ENCODE measurements around the gene LGALS1. TPM values are rescaled to one million over a fixed set of nuclear protein-coding genes. Genes with fewer than 3 reads are reported as not detected.
A peak's percentile ranks its signal among the peaks of the same experiment; 100 is the strongest.

The LGALS1 gene
- total and polyA plus RNA-seq, 9 of the 15 experiments (the other 6 are each of a cell fraction or from before 2014, with no cell fraction given) = 160 to 800 (median 330) TPM

DNA sequence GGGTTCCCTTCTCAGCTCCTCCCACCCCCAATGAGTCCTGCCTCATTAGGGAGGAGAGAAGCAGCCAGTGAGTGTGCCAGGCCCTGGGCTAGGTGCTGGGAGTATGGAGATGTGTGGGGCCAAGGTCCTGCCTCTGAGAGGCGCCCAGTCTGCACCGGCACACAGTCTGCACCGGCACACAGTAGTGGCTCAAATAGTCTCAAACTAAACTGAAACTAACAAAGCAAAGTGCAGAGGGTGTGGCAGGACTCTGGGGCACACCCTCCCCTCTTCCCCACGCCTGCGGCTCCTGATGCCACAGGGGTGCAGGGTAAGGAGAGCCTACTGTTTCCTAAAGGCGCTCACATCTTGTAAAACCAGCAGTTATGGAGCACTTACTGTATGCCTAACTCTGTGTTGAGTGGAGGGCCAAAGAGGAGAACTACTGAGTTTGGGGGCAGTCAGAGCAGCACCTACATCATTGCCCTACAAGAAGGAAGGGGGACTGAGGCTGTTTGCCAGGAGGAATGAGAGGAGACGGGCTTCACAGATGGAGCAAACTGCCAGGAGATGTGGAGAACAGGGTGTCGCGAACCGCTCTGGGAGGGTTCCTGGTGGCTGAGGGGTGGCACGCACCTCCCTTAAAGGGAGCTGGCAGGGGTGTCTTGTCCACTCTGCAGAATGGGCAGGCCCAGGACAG is 36.9 kb upstream of the LGALS1 start:
- intact Hi-C loops (cut with micrococcal nuclease) = no loop called here
- FAIRE-seq (no peak), DNase-seq (ENCODE audit: extremely low read depth in 1 of 4, low spot score in 3 of 4) (no peak), ATAC-seq (no peak)
- no peaks in the 10 kb centered on the region for H3K27me3 ChIP-seq (ENCODE audit: control insufficient read depth in 2 of 2, insufficient read depth in 2 of 2, low read length in 2 of 2)
- TF ChIP-seq, protein P1, sequence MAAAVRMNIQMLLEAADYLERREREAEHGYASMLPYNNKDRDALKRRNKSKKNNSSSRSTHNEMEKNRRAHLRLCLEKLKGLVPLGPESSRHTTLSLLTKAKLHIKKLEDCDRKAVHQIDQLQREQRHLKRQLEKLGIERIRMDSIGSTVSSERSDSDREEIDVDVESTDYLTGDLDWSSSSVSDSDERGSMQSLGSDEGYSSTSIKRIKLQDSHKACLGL (CRISPR knock-in tag; IDR thresholded peaks at IDR 0.05; ENCODE audit: borderline replicate concordance, poor library complexity, severe bottlenecking) = no peak
- TF ChIP-seq ZKSCAN8 (CRISPR knock-in tag; IDR thresholded peaks at IDR 0.05) (peak; percentile 52; the same call in 1 of the 2 replicates), TFAP4 (CRISPR knock-in tag; IDR thresholded peaks at IDR 0.05; ENCODE audit: borderline replicate concordance) (0 out of 2 replicates have a peak, but pooled peaks have one; percentile 27)
- TF ChIP-seq, protein P2, sequence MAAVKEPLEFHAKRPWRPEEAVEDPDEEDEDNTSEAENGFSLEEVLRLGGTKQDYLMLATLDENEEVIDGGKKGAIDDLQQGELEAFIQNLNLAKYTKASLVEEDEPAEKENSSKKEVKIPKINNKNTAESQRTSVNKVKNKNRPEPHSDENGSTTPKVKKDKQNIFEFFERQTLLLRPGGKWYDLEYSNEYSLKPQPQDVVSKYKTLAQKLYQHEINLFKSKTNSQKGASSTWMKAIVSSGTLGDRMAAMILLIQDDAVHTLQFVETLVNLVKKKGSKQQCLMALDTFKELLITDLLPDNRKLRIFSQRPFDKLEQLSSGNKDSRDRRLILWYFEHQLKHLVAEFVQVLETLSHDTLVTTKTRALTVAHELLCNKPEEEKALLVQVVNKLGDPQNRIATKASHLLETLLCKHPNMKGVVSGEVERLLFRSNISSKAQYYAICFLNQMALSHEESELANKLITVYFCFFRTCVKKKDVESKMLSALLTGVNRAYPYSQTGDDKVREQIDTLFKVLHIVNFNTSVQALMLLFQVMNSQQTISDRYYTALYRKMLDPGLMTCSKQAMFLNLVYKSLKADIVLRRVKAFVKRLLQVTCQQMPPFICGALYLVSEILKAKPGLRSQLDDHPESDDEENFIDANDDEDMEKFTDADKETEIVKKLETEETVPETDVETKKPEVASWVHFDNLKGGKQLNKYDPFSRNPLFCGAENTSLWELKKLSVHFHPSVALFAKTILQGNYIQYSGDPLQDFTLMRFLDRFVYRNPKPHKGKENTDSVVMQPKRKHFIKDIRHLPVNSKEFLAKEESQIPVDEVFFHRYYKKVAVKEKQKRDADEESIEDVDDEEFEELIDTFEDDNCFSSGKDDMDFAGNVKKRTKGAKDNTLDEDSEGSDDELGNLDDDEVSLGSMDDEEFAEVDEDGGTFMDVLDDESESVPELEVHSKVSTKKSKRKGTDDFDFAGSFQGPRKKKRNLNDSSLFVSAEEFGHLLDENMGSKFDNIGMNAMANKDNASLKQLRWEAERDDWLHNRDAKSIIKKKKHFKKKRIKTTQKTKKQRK (IDR thresholded peaks at IDR 0.05; ENCODE audit: borderline replicate concordance, low read depth, low read length) = no peak
- peak overlapping the region in 1 of 2 experiments; percentile 92; a peak in 3 of 4 replicates for H3K9ac ChIP-seq (ENCODE audit: insufficient read depth in 1 of 2, low read depth in 2 of 2, low read length in 2 of 2)
- CTCF ChIA-PET (ENCODE audit: low intra/inter-chr PET ratio) = no interaction called here
- no peaks in the 10 kb centered on the region for H3K9me3 ChIP-seq (replicated peaks; ENCODE audit: control insufficient read depth, insufficient read depth, low read depth, low read length)
- H3K4me2 ChIP-seq (ENCODE audit: insufficient read depth, low read length) = peak overlapping the region; percentile 55; the same call in 1 of the 2 replicates
- H3K27ac ChIP-seq (ENCODE audit: extremely low read depth, low read depth, low read length) = no peak overlapping the region
- no peaks in the 10 kb centered on the region for H4K20me1 ChIP-seq (replicated peaks; ENCODE audit: control insufficient read depth, insufficient read depth, low read length)
- no TSS peak for BruUV-seq (replicated peaks)
- H3K36me3 ChIP-seq (ENCODE audit: control insufficient read depth, insufficient read depth, low read length) = peaks cover 22% of the 10 kb centered on the region; the same call in 2 of the 3 replicates
- peaks cover 11% of the 10 kb centered on the region for H3K79me2 ChIP-seq (ENCODE audit: control insufficient read depth, insufficient read depth, low read length)
- no peak overlapping the region; the same call in 1 of the 2 replicates for H3K4me3 ChIP-seq
- H2AFZ ChIP-seq (ENCODE audit: low read depth, low read length) = no peak overlapping the region
- no peaks in the 10 kb centered on the region for H3K9me1 ChIP-seq (ENCODE audit: control insufficient read depth, insufficient read depth, low read length)
- POLR2A ChIA-PET = interaction anchor here (0.6 to 2.5 kb wide), 8 partner anchors 11 to 1399 kb away, joined by 3 to 12 read pairs (median 3); partner anchors contain the start of gene APOL2
- 75% methylated on average over 9 of the region's 11 CpGs for WGBS (ENCODE audit: insufficient coverage, low coverage, missing lambda C conversion rate)
- peaks cover 32 to 84% of the 10 kb centered on the region in 2 experiments for H3K4me1 ChIP-seq (replicated peaks in 1 of 2; ENCODE audit: control insufficient read depth in 2 of 2, insufficient read depth in 2 of 2, low read length in 2 of 2)
- in situ Hi-C loops (cut with MboI) = no loop called here

Measured in K562 (cell line).